Activated naive CD4-positive, alpha-beta T cell treated with anti-CD3 and anti-CD28 coated beads, Interleukin-2, amount 50 U/mL, for 72 hours (primary cell): ENCODE measurements around the gene AXDND1. TPM values are rescaled to one million over a fixed set of nuclear protein-coding genes. Genes with fewer than 3 reads are reported as not detected.
A peak's percentile ranks its signal among the peaks of the same experiment; 100 is the strongest.
"Not testable (repeated sequence)": the region's sequence is repeated elsewhere in the genome, so short reads cannot be mapped to it uniquely, and the experiment has no call there.

ENCODE experiments used
- ATAC-seq, 2 donors: fragments of 150-1000 bp; cut with Tn5 transposase; 2 replicates each; pipeline ENCODE4 v1.10.0; 2021; ENCODE audit warnings: mild to moderate bottlenecking in 2 of 2, moderate library complexity in 2 of 2
- DNase-seq, 2 donors: peaks; one replicate each; pipeline ENCODE4 v3.0.0; 2021 to 2022; ENCODE audit warnings: low spot score in 2 of 2
- H3K27ac Mint-ChIP-seq, 2 donors: one replicate each; pipeline ENCODE4 v1.8.0; 2022; ENCODE audit warnings: mild to moderate bottlenecking in 2 of 2, mixed read lengths in 2 of 2
- H3K36me3 Mint-ChIP-seq, 2 donors: one replicate each; pipeline ENCODE4 v1.8.0; 2022; ENCODE audit warnings: mixed read lengths in 2 of 2
- H3K9me3 Mint-ChIP-seq, 2 donors: one replicate each; pipeline ENCODE4 v1.8.0; 2022; ENCODE audit warnings: mixed read lengths in 2 of 2
- total RNA-seq, 2 donors: library from RNA; stranded (reverse); gene quantifications; one replicate each; pipeline ENCODE4 v1.2.3, GENCODE V29; 2022

Gene AXDND1
- total RNA-seq, 2 donors from 2014 or later, result 0.36 to 1.1 TPM

GRCh38 chr1:179425186-179425585 is 59.4 kb downstream of the AXDND1 start:
- Mint-ChIP-seq H3K36me3 (peaks cover 10 to 17% of the 10 kb centered on the region in 2 donors), H3K9me3 (peaks cover 17 to 19% of the 10 kb centered on the region in 2 donors), H3K27ac (no peak overlapping the region)
- ATAC-seq (no peak), DNase-seq (no peak)

- DNase-seq (no peak), ATAC-seq (no peak)
- H3K36me3 Mint-ChIP-seq, result no peaks in the 10 kb centered on the region
- no peak overlapping the region for H3K27ac Mint-ChIP-seq
- H3K9me3 Mint-ChIP-seq, result no peaks in the 10 kb centered on the region
Measured at GRCh38 chr1:179437171-179437570, 71.4 kb downstream of the AXDND1 start.

GRCh38 chr1:179439646-179440045 is 73.9 kb downstream of the AXDND1 start:
- not testable (repeated sequence) for DNase-seq, ATAC-seq, H3K36me3 Mint-ChIP-seq, H3K27ac Mint-ChIP-seq, H3K9me3 Mint-ChIP-seq

GRCh38 chr1:179440301-179440700 is 74.5 kb downstream of the AXDND1 start:
- H3K9me3 Mint-ChIP-seq, H3K27ac Mint-ChIP-seq, H3K36me3 Mint-ChIP-seq, DNase-seq, ATAC-seq: not testable (repeated sequence)

- no peak for DNase-seq
- H3K27ac Mint-ChIP-seq, result no peak overlapping the region
- no peaks in the 10 kb centered on the region for H3K9me3 Mint-ChIP-seq
- ATAC-seq, result no peak
- H3K36me3 Mint-ChIP-seq, result no peaks in the 10 kb centered on the region
Measured at GRCh38 chr1:179440971-179441370, 75.2 kb downstream of the AXDND1 start.

GRCh38 chr1:179441501-179441900 is 75.7 kb downstream of the AXDND1 start:
- no peaks in the 10 kb centered on the region for H3K9me3 Mint-ChIP-seq
- no peaks in the 10 kb centered on the region for H3K36me3 Mint-ChIP-seq
- no peak for DNase-seq
- H3K27ac Mint-ChIP-seq, result no peak overlapping the region
- ATAC-seq, result no peak

- ATAC-seq, result not testable (repeated sequence)
Measured at GRCh38 chr1:179442846-179443245, 77.1 kb downstream of the AXDND1 start.

GRCh38 chr1:179445593-179445992 is 79.8 kb downstream of the AXDND1 start:
- no peaks in the 10 kb centered on the region for H3K9me3 Mint-ChIP-seq
- DNase-seq (no peak), ATAC-seq (no peak)
- H3K36me3 Mint-ChIP-seq, result no peaks in the 10 kb centered on the region
- no peak overlapping the region for H3K27ac Mint-ChIP-seq

More at GRCh38 chr1:179442846-179443245, 77.1 kb downstream of the AXDND1 start:
- H3K27ac Mint-ChIP-seq, H3K36me3 Mint-ChIP-seq, DNase-seq, H3K9me3 Mint-ChIP-seq: not testable (repeated sequence)

GRCh38 chr1:179447489-179447888 is 81.7 kb downstream of the AXDND1 start:
- Mint-ChIP-seq H3K27ac (no peak overlapping the region), H3K36me3 (no peaks in the 10 kb centered on the region), H3K9me3 (peaks cover 0 to 6% of the 10 kb centered on the region in 2 donors)
- no peak for ATAC-seq
- DNase-seq, result peak in 1 of 2 donors; percentile 7

- DNase-seq, result no peak
Measured at GRCh38 chr1:179448437-179449149, 82.8 kb downstream of the AXDND1 start.

GRCh38 chr1:179459606-179460206 is 93.9 kb downstream of the AXDND1 start:
- not testable (repeated sequence) for H3K9me3 Mint-ChIP-seq, H3K36me3 Mint-ChIP-seq, H3K27ac Mint-ChIP-seq, ATAC-seq, DNase-seq

More at GRCh38 chr1:179448437-179449149, 82.8 kb downstream of the AXDND1 start:
- no peak for ATAC-seq
- no peaks in the 10 kb centered on the region for H3K36me3 Mint-ChIP-seq
- no peak overlapping the region for H3K27ac Mint-ChIP-seq
- peaks cover 0 to 6% of the 10 kb centered on the region in 2 donors for H3K9me3 Mint-ChIP-seq

GRCh38 chr1:179465661-179466060 is 99.9 kb downstream of the AXDND1 start:
- not testable (repeated sequence) for H3K36me3 Mint-ChIP-seq, H3K27ac Mint-ChIP-seq, DNase-seq, ATAC-seq, H3K9me3 Mint-ChIP-seq

- peaks cover 29 to 37% of the 10 kb centered on the region in 2 donors for H3K36me3 Mint-ChIP-seq
Measured at GRCh38 chr1:179474713-179475112, 108.9 kb downstream of the AXDND1 start.

GRCh38 chr1:179476484-179476883 is 110.7 kb downstream of the AXDND1 start:
- Mint-ChIP-seq H3K36me3 (peaks cover 29 to 37% of the 10 kb centered on the region in 2 donors), H3K27ac (no peak overlapping the region), H3K9me3 (peaks cover 29 to 31% of the 10 kb centered on the region in 2 donors)
- DNase-seq (no peak), ATAC-seq (no peak)

More at GRCh38 chr1:179474713-179475112, 108.9 kb downstream of the AXDND1 start:
- ATAC-seq (no peak), DNase-seq (no peak)
- Mint-ChIP-seq H3K27ac (no peak overlapping the region), H3K9me3 (peaks cover 29 to 31% of the 10 kb centered on the region in 2 donors)

- DNase-seq, result no peak
- Mint-ChIP-seq H3K27ac (no peak overlapping the region), H3K9me3 (peaks cover 29 to 31% of the 10 kb centered on the region in 2 donors), H3K36me3 (peaks cover 29 to 37% of the 10 kb centered on the region in 2 donors)
- no peak for ATAC-seq
Measured at GRCh38 chr1:179478370-179478769, 112.6 kb downstream of the AXDND1 start.

GRCh38 chr1:179490611-179491010 is 124.8 kb downstream of the AXDND1 start:
- H3K36me3 Mint-ChIP-seq, result no peaks in the 10 kb centered on the region
- peaks cover 3 to 9% of the 10 kb centered on the region in 2 donors for H3K9me3 Mint-ChIP-seq
- DNase-seq, result no peak
- ATAC-seq, result no peak
- H3K27ac Mint-ChIP-seq, result no peak overlapping the region

GRCh38 chr1:179493323-179493722 is 127.6 kb downstream of the AXDND1 start:
- ATAC-seq, result no peak
- H3K36me3 Mint-ChIP-seq, result no peaks in the 10 kb centered on the region
- H3K9me3 Mint-ChIP-seq, result no peaks in the 10 kb centered on the region
- no peak for DNase-seq
- no peak overlapping the region for H3K27ac Mint-ChIP-seq

GRCh38 chr1:179506199-179506598 is 140.4 kb downstream of the AXDND1 start:
- Mint-ChIP-seq H3K36me3 (no peaks in the 10 kb centered on the region), H3K27ac (no peak overlapping the region), H3K9me3 (no peaks in the 10 kb centered on the region)
- DNase-seq, result no peak
- ATAC-seq, result no peak
